ENCODE measurements around the gene LLCFC1.

GRCh38 chr7:142960955-142961512 lies 21.8 kb downstream of the LLCFC1 start:
- TF ChIP-seq, protein P1, sequence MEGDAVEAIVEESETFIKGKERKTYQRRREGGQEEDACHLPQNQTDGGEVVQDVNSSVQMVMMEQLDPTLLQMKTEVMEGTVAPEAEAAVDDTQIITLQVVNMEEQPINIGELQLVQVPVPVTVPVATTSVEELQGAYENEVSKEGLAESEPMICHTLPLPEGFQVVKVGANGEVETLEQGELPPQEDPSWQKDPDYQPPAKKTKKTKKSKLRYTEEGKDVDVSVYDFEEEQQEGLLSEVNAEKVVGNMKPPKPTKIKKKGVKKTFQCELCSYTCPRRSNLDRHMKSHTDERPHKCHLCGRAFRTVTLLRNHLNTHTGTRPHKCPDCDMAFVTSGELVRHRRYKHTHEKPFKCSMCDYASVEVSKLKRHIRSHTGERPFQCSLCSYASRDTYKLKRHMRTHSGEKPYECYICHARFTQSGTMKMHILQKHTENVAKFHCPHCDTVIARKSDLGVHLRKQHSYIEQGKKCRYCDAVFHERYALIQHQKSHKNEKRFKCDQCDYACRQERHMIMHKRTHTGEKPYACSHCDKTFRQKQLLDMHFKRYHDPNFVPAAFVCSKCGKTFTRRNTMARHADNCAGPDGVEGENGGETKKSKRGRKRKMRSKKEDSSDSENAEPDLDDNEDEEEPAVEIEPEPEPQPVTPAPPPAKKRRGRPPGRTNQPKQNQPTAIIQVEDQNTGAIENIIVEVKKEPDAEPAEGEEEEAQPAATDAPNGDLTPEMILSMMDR (conservative IDR thresholded peaks at IDR 0.05; ENCODE audit: low read depth in 2 of 2) = peak; percentile 48 to 54
- TF ChIP-seq CREB1 (CRISPR knock-in tag; IDR thresholded peaks at IDR 0.05; ENCODE audit: low read depth) (no peak), POLR2AphosphoS5 (IDR thresholded peaks at IDR 0.05; ENCODE audit: low read depth) (no peak), EZH2 (IDR thresholded peaks at IDR 0.05; ENCODE audit: low read depth, unreplicated experiment) (no peak), REST (IDR thresholded peaks at IDR 0.05; ENCODE audit: unreplicated experiment) (no peak), ZNF114 (CRISPR knock-in tag; IDR thresholded peaks at IDR 0.05) (no peak)

Measured in GM23338 (cell line).